Thoracic aorta (tissue), 2 donors: ENCODE results near the gene LAMB4. TPM values are rescaled to one million over a fixed set of nuclear protein-coding genes. Genes with fewer than 3 reads are reported as not detected.

ENCODE experiments used
- ATAC-seq: fragments of 150-250 bp; one replicate; pipeline ENCODE4 v1.8.0; 2017; ENCODE audit warnings: low read depth; ENCODE audit not compliant: insufficient number of reproducible peaks, low FRiP score
- DNase-seq: peaks from one replicate; pipeline ENCODE4 v3.0.0-alpha.2; 2020; ENCODE audit warnings: low spot score
- H3K27ac ChIP-seq, 2 donors: fragments of 200-600 bp; sonication (generic); 1 replicate in 1 of 2; 2 replicates in 1 of 2; pipeline ENCODE4 v1.5.1; 2016; ENCODE audit warnings: mild to moderate bottlenecking in 2 of 2, moderate library complexity in 2 of 2
- H3K27me3 ChIP-seq: fragments of 200-600 bp; sonication (generic); replicated peaks from 2 replicates; pipeline ENCODE4 v1.6.0; 2016; ENCODE audit warnings: mild to moderate bottlenecking; ENCODE audit not compliant: insufficient read depth
- H3K36me3 ChIP-seq: fragments of 200-600 bp; sonication (generic); one replicate; pipeline ENCODE4 v1.5.1; 2016
- H3K4me1 ChIP-seq, 2 donors: fragments of 200-600 bp; sonication (generic); 1 replicate in 1 of 2; 2 replicates in 1 of 2; pipeline versions ENCODE4 v1.5.1 to v1.6.0; 2016; ENCODE audit warnings: low read depth in 2 of 2, mild to moderate bottlenecking in 1 of 2; ENCODE audit not compliant: control insufficient read depth in 1 of 2
- H3K4me3 ChIP-seq: fragments of 200-600 bp; sonication (generic); 2 replicates; pipeline ENCODE4 v1.5.1; 2016; ENCODE audit warnings: mild to moderate bottlenecking
- H3K9me3 ChIP-seq: fragments of 200-600 bp; sonication (generic); 2 replicates; pipeline ENCODE4 v1.5.1; 2016
- total RNA-seq, 2 donors: library from RNA; depleted of rRNA; stranded (reverse); fragments of >200 nt; gene quantifications; one replicate each; pipeline versions ENCODE4 v1.1.0 to v1.2.3, GENCODE V29; 2016
- TF ChIP-seq, protein P1 (sequence below): fragments of 200-600 bp; sonication (generic); IDR thresholded peaks from one replicate; pipeline ENCODE4 v1.5.1; 2019; ENCODE audit warnings: antibody characterized with exemption

Gene LAMB4
- total RNA-seq, 2 donors from 2014 or later, result 0.14 TPM; not detected in 1

DNA sequence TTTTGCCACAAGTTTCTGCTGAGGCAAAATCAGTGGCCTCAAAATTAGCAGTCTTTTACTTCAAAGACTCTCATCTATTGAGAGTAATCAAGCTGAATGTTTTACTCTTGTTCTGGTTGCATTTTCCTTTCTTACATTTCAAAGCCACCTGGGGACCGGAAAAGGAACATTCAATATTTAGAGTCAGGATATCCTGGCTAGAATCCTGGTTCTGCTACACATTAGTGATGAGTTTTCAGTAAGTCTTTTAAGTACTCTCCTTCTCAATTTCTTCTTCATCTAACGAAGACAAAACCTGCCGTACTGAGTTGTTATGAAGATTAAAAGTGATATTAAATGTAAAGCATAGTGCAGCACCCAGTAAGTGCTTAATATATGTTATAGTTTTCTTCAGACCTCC is 52.5 kb downstream of the LAMB4 start:
- Histone ChIP-seq H3K27ac (no peak overlapping the region), H3K4me1 (no peaks in the 10 kb centered on the region), H3K9me3 (no peaks in the 10 kb centered on the region), H3K36me3 (no peaks in the 10 kb centered on the region), H3K4me3 (no peak overlapping the region), H3K27me3 (no peaks in the 10 kb centered on the region)
- ATAC-seq (no peak), DNase-seq (no peak)
- TF ChIP-seq, protein P1, sequence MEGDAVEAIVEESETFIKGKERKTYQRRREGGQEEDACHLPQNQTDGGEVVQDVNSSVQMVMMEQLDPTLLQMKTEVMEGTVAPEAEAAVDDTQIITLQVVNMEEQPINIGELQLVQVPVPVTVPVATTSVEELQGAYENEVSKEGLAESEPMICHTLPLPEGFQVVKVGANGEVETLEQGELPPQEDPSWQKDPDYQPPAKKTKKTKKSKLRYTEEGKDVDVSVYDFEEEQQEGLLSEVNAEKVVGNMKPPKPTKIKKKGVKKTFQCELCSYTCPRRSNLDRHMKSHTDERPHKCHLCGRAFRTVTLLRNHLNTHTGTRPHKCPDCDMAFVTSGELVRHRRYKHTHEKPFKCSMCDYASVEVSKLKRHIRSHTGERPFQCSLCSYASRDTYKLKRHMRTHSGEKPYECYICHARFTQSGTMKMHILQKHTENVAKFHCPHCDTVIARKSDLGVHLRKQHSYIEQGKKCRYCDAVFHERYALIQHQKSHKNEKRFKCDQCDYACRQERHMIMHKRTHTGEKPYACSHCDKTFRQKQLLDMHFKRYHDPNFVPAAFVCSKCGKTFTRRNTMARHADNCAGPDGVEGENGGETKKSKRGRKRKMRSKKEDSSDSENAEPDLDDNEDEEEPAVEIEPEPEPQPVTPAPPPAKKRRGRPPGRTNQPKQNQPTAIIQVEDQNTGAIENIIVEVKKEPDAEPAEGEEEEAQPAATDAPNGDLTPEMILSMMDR, result no peak

DNA sequence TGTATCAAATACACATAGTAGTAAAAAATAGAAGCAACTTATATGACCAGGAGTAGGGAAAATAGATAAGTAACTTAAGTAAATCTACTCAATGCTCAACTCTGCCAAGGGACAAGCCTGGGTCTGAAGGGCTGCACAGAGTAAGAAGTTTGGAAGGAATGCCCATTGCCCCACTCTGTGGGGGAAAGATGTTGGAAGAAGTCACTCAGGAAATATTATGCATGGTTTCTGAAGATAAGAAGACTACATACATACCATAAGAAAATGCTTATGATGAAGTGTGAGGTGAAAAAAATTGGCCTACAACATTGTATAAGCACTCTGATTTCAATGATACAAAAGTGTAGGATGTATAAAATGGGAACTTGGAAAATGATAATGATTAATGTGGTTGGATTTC is 54.0 kb downstream of the LAMB4 start:
- H3K27ac ChIP-seq, result no peak overlapping the region
- TF ChIP-seq, protein P1, result no peak
- H3K9me3 ChIP-seq, result no peaks in the 10 kb centered on the region
- H3K27me3 ChIP-seq, result no peaks in the 10 kb centered on the region
- H3K36me3 ChIP-seq, result no peaks in the 10 kb centered on the region
- H3K4me3 ChIP-seq, result no peak overlapping the region
- H3K4me1 ChIP-seq, result no peaks in the 10 kb centered on the region
- ATAC-seq (no peak), DNase-seq (no peak)

DNA sequence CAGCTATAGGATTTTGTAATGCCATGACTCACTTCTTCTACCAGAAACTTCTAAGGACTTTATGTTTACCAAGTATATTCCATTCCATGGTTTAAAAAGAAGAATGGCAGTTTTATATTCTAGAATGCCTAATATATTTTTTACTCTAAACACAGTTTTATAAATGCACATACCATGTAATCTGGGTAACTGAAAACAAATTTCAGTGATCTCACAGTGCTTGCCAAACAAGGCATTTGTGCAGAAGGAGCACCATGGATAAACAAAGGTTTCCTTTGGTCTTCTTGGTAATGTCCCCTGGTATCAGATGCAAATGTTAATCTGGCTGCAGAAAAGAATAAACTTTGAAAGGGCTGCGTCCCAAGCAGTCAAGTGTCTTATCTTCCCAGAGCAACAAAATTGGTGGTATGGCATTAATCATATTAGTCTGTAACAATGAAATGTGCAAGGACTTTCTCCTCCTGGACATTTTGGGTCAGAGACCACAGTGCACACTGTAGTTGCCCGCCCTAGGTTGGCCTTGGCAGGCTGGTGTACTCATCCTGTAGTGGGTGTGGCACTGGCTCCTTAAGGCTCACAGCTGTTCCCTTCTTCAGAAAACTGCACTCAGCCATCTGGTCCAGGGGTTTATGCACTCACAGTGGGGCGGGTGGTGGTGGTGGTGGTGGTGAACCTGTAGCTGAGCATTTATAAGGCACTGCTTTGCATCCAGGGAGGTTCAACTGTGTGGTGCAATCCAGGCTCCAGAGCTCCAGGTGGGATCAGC is 56.7 kb downstream of the LAMB4 start:
- ATAC-seq, result no peak
- DNase-seq, result no peak
- no peaks in the 10 kb centered on the region for H3K36me3 ChIP-seq
- H3K27me3 ChIP-seq, result no peaks in the 10 kb centered on the region
- TF ChIP-seq, protein P1, result no peak
- H3K9me3 ChIP-seq, result no peaks in the 10 kb centered on the region
- no peaks in the 10 kb centered on the region for H3K4me1 ChIP-seq
- no peak overlapping the region for H3K27ac ChIP-seq
- H3K4me3 ChIP-seq, result no peak overlapping the region

DNA sequence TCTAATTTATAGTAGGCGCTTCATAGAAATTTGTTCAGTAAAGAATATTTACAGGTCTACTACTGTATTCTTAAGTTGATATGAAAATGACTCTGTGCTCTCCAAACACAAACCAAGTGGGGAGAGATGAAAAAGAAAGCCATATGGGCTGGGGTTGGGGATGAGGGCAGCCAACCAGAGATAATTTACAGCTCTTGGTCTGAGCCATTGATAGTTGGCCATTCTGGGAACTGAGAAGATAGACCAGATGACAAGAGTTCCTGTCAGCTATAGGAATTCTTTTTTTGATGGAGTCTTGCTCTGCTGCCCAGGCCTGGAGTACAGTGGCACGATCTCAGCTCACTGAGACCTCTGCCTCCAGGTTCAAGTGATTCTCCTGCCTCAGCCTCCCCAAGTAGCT is 57.4 kb downstream of the LAMB4 start:
- TF ChIP-seq, protein P1, result no peak
- no peak for DNase-seq
- H3K9me3 ChIP-seq, result no peaks in the 10 kb centered on the region
- H3K4me1 ChIP-seq, result no peaks in the 10 kb centered on the region
- H3K27ac ChIP-seq, result no peak overlapping the region
- no peaks in the 10 kb centered on the region for H3K27me3 ChIP-seq
- no peak overlapping the region for H3K4me3 ChIP-seq
- no peaks in the 10 kb centered on the region for H3K36me3 ChIP-seq
- ATAC-seq, result no peak

DNA sequence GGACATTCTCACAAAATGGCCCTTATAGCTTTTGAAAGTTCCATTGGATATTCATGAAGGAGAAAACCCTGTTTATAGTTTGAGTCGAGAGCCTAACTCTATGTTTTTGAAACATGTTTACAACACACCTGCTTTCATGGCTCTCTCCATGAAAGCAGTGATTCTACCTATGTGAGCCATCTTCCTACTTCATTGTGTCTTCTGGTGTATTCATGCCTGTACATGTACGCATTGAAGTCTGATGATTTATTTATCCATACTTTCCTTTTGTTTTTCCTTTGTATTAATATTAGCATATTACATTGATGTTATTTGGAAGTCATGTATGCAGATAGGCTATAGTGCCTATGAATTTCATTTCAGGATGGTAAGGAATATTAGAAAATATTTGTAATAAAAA is 58.0 kb downstream of the LAMB4 start:
- TF ChIP-seq, protein P1, result no peak
- Histone ChIP-seq H3K9me3 (no peaks in the 10 kb centered on the region), H3K36me3 (no peaks in the 10 kb centered on the region), H3K4me1 (no peaks in the 10 kb centered on the region), H3K4me3 (no peak overlapping the region), H3K27ac (no peak overlapping the region), H3K27me3 (no peaks in the 10 kb centered on the region)
- ATAC-seq (no peak), DNase-seq (no peak)
